SK-N-SH (cell line): Measurements from ENCODE around the gene ANO6.

Source experiments
- CTCF ChIP-seq: fragments of 200-600 bp; sonication (generic); IDR thresholded peaks from 2 replicates; pipeline ENCODE4 v1.6.1; 2017; ENCODE audit warnings: antibody characterized with exemption, mild to moderate bottlenecking, moderate library complexity
- MXI1 ChIP-seq: IDR thresholded peaks from 2 replicates; pipeline ENCODE4 v1.6.1; 2012; ENCODE audit warnings: mild to moderate bottlenecking, low read depth, low read length, improper control_type of control experiment

- TF ChIP-seq CTCF (no peak), MXI1 (no peak)
Observed at GRCh38 chr12:45285717-45286116, 69.8 kb downstream of the ANO6 start.
